HG03175 (cell line): ENCODE measurements around the gene THRB.
A peak's percentile ranks its signal among the peaks of the same experiment; 100 is the strongest.

ENCODE experiments used
- ATAC-seq: cut with Tn5 transposase; IDR thresholded peaks from one replicate; pipeline ENCODE4 v1.9.1; 2021; ENCODE audit warnings: mild to moderate bottlenecking, moderate library complexity; ENCODE audit not compliant: unreplicated experiment

The THRB gene

GRCh38 chr3:24195504-24196230 lies 299.0 kb downstream of the THRB start:
- ATAC-seq, result no peak

DNA sequence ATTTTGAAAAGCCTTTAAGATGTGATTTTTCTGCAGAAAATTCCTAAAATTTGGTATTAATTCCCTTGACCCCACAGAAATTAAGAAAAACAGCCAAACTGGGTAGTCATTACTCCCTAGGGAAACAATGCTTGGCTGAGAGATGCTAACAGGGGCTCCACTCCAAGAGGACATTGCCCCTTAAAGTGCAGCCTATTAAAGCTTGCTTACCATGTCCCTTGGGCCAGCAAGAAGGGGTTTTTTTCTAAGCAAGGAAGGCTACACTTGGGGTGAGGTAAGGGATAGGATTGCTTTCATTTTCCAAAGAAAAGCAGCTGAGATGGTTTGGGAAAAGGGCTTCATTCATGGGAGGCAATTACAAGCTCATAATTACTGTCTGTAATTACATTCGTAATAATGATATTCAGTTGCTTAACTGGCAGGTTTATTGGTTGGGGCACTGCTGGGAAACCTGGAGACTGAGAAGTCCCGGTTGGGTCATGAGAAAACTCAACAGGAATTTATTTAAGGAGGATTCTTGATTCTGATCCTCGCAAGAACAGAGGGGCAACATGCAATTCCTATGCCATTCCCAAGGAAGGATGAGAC lies 302.1 kb downstream of the THRB start:
- no peak for ATAC-seq

- ATAC-seq, result no peak
These were observed 302.7 kb downstream of the THRB start for GRCh38 chr3:24191801-24192403.

DNA sequence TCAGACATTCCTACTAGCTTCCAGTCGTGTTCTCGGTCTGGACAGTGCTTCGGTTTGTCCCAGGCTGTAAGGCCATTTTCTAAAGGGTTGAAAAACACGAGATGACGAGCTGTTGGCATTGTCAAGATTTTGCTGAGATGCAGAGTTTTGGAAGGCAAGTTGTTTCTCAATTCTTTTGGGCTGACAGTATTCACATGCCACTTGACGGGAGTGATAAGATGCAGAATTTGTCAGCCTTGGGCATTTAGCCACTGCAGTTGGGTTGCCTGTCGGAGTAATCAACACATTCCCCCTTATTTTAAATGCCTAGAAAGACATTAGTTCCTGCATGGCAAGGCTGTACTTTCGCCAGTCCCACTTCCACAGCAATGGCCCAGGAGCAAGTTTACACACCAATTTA lies 304.4 kb downstream of the THRB start:
- no peak for ATAC-seq

DNA sequence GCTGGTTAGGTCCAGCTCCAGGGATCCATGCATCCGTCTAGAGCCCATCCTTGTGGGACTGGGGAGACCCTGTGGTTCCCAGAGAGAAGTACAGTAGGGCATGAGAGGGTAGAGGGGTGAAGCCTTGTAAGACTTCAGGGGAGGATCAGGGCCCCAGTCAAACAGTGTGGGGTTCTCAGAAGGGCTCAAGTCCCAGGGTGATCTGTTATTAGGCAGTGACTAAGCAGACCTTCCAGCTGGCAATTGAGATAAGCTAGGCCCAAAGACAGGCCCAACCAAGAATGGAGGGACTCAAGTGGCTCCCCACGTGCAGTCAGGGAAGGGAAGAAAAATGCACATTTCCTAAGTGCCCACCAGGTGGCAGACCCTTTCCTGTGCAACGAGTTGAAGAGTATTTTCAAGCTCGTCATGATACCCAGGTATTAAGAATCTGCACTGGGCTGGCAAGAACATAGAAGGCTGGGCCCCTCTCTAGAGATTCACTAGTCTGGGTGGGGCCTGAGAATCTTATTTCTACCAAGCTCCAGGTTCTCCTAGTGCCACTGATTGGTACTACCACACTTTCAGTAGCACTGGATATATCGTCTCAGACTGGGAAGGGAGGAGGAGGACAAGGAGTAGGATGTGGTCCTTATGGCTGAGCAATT lies 308.8 kb downstream of the THRB start:
- ATAC-seq, result peak; percentile 91

GRCh38 chr3:24184528-24185176 lies 310.0 kb downstream of the THRB start:
- ATAC-seq, result no peak

- ATAC-seq, result no peak
These were observed 311.9 kb downstream of the THRB start for GRCh38 chr3:24182756-24183155.

DNA sequence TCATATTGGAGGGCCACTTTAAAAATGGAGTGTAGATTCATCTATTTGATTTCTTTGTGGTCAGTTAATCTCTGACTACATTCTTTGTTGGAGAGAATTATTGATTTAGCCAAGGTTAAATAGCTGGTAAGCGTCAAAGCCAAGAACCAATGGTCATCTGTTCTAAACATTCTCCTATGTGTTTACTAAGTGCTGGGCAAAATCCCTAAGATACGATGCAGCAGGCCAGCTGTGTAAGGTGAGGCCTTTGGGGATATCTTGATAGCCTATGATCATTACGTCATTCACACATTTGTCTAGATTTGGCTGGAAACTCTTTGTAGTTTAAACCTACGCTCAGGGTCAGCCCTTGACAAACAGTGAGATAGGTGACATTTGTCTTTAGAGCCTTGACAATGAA lies 313.4 kb downstream of the THRB start:
- no peak for ATAC-seq

DNA sequence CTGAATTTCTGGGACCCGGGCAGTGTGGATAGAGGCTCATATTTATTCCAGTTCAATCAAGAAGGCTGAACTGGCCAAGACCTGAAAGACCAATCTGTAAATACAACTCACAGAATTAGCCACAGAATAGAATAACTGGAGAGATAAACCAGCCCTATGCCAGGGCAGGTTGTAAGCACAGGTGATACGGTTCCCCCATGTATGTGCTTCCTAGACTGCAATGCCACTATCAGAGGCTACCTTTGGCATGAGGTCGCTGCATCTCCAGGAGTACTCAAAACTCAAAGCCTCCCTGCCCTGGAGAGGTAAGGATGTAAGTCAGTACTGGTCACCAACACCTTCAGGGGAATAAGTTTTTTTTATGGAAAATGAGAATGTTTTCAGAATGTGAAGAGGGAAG lies 314.0 kb downstream of the THRB start:
- no peak for ATAC-seq

- no peak for ATAC-seq
These were observed 317.4 kb downstream of the THRB start for GRCh38 chr3:24177201-24177600.

DNA sequence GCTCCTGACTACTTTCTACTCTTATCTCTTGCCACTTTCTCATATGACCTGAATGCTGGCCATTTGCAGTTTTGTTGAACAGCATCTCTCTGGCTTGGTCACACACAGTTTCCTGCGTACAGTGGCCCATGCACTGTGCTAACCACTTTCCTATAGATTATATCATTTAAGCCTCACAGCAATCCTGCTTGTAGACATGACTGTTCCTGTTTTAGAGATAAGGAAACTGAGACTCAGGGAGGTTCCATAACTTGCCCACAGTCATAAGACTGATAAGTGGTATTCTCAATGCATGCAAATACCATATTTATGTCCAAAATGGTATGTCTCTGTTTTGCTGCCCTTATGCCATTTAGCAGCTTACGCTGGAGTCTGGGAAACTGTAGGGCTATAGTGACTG lies 320.0 kb downstream of the THRB start:
- no peak for ATAC-seq

DNA sequence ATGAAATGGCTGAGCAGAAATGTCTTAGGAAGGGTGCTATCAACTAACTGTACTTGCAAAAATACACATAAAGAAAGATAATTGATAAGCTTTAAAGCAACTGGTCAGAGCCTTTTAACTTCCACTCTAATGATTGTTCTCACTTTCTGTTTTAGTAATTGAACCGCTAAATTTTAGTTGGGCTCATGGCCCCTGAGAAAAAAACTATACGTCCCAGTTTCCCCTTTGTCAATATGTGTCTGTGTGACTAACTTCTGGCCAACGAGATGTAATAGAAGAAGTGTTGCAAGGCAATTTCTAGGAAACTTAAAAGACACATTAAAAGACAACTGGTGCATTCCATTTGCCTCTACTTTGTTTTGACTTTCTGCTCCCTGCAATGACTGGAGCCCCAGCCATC lies 325.7 kb downstream of the THRB start:
- ATAC-seq, result no peak

DNA sequence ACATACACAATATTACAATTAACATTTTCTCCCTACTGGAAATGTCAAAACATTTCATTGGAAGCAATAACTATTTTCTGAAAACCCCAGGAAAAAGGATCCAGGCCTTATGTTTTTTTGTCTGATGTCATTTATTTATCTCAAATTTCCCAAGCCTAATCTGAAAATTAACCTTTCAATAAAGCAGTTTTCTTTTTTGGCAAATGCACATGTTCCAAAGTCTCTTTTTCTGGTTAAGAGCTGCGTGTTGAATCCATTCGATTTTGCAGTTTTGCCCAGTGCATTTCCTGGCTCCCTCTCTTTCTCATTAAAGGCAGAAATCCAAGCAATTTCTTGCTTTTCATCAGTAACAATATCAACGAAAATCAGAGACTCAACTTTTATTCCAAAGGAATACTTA lies 327.2 kb downstream of the THRB start:
- no peak for ATAC-seq

DNA sequence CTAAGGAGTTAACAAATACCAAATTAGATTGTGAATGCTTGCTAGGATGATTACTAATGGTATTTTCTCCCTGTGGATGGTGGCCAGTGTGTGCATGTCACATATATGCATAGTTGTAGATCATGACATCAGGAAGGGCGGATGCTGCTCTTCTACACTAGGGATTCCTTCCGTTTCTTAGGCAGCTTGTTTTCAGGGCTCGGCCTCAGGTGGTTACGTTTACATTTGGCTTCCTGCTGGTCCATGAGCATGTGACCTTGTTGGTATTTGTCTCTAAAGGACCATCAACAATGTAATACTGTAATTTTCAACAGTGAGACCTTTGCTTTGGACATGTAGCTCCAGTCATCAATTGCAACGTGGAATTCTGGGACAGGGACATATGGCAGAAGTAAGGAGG lies 328.1 kb downstream of the THRB start:
- ATAC-seq, result no peak

GRCh38 chr3:24165603-24165982 lies 329.1 kb downstream of the THRB start:
- no peak for ATAC-seq

DNA sequence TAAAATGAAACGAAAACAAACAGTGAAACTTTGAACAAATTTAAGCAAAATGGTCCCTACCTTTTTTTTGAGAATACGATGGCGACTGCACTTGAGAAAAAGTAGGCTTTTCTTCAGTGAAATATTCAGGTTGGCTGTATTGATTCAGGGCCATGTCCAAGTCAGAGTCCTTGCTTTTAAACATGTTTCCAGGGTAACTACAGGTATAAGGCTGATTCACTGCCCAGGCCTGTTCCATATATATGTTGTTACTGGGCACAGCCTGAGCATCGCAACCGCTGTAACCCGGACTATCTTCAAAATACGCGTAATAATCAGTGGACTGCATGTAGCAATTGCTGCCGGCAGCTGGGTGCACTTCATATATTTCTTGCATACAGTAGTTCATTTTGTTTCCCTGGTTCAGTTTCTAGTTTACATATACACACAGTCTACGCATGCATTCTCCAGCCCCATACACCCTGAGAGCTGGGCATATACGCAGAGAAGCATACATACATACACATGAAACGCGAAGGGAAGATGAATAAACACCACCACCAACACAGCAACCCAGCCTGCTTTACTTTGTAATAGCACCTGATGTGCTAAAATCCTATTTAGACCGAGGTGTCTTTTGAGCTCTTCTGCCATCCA lies 329.6 kb downstream of the THRB start:
- ATAC-seq, result no peak

GRCh38 chr3:24162929-24163328 lies 331.7 kb downstream of the THRB start:
- no peak for ATAC-seq

DNA sequence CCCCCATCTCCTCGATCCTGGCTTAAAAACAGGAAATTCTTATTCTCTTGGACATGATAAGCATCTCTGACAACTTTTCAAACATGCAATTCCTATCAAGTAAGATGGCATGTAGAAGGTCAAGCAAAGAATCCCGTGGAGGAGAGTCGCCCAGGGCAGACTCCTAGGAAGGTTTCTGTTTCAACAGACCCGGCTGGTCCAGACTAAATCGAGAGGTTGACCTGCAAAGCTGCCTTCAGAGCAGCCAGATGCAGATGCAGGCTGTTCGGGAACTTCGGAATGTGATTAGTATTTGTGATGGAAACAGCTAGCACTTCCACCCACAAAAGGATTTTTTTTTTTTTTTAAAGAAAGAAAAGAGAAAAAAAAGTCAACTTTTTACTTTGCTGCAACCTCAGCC lies 332.8 kb downstream of the THRB start:
- no peak for ATAC-seq

DNA sequence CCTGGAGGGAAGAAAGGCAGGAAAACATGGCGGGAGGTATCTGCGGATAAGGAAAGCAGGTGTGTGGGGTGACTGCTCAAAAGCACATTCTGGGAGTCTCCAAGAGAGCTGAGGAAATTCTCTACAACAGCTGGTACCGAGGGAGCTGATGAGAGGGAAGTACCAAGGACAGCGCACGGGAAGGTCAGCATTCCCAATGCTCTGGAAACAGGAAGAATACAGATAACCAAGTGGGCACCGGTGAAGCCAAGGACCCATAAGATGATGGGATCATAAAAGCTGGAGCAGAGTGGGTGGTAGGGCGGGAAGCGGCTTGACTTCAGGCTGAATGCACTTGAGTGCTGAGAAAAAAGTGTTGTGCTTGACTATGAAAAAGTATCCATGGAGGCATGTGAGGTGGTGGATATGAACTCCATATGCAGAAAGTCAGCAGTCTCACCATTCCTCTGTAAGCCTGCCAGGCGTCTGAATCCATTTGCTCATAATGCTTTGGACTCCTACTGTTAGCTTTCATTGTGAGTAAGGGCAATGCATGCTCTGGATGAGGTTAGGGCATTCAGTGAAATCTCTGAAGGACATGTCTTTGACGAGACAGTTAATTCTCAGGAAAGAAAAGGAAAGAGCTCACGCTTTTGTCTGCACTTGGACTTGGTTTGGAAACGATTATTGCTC lies 334.1 kb downstream of the THRB start:
- no peak for ATAC-seq

DNA sequence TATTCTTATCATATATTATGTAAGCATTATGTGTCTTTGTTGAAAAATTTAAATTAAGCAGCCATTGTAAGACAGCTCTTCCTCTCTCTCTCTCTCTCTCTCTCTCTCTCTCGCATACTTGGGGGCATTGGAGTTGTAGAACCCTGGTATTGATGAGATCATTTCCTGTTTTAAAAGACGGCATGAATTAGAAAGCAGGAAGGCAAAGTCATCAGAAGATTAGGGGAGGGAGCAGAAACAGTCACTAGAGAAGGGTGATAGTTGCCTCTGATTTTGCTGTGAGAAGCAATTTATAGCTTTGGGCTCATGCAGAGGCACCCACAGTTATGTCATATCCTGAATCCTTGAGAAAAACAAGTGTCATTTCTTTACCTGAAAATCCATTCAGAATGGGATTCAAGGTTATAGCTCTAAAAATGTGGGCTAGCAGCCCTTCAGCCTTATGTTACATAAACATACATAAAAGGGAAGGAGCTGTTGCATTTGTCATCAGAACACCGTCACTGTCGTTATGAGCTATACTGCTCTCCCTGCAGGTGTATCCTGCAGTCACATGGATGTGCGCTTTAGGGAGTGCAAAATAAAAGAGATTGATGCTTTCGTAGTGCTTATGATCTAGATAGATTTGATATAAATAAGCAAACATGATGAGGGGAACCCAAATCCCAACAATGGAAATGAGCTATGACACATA lies 335.7 kb downstream of the THRB start:
- ATAC-seq, result no peak
